H7 (cell line): ENCODE data around the gene ADGRB2. TPM values are rescaled to one million over a fixed set of nuclear protein-coding genes. Genes with fewer than 3 reads are reported as not detected.
A peak's percentile ranks its signal among the peaks of the same experiment; 100 is the strongest.

Experiments used
- DNase-seq: peaks from one replicate; pipeline ENCODE4 v3.0.0; 2012
- H3K27me3 ChIP-seq: 2 replicates; pipeline ENCODE4 v1.6.0; 2011; ENCODE audit warnings: mild to moderate bottlenecking, low read length; ENCODE audit not compliant: control insufficient read depth, insufficient read depth
- H3K36me3 ChIP-seq: replicated peaks from 2 replicates; pipeline ENCODE4 v1.5.1; 2011; ENCODE audit warnings: low read length; ENCODE audit not compliant: control insufficient read depth, insufficient read depth
- H3K4me3 ChIP-seq: 2 replicates; pipeline ENCODE4 v1.5.1; 2011; ENCODE audit warnings: low read depth, mild to moderate bottlenecking, control low read depth, low read length, moderate library complexity; ENCODE audit not compliant: insufficient read depth
- total RNA-seq: library from RNA; depleted of rRNA; stranded (reverse); fragments of >200 nt; shearing (Covaris generic); gene quantifications from 2 replicates; pipeline ENCODE4 v1.2.3, GENCODE V29; 2014

Gene ADGRB2
- total RNA-seq, 1 experiment from 2014 or later: 39.8 TPM

GRCh38 chr1:31798433-31799195, 34.5 kb upstream of the ADGRB2 start:
- no peaks in the 10 kb centered on the region for H3K36me3 ChIP-seq
- DNase-seq: peak; percentile 51
- no peak overlapping the region for H3K4me3 ChIP-seq
- no peaks in the 10 kb centered on the region for H3K27me3 ChIP-seq

GRCh38 chr1:31798086-31798432, 33.9 kb upstream of the ADGRB2 start:
- Histone ChIP-seq H3K27me3 (no peaks in the 10 kb centered on the region), H3K4me3 (no peak overlapping the region), H3K36me3 (no peaks in the 10 kb centered on the region)
- DNase-seq: no peak

GRCh38 chr1:31797216-31797615, 33.1 kb upstream of the ADGRB2 start:
- H3K4me3 ChIP-seq: no peak overlapping the region
- H3K27me3 ChIP-seq: no peaks in the 10 kb centered on the region
- DNase-seq: peak; percentile 24
- no peaks in the 10 kb centered on the region for H3K36me3 ChIP-seq

DNA sequence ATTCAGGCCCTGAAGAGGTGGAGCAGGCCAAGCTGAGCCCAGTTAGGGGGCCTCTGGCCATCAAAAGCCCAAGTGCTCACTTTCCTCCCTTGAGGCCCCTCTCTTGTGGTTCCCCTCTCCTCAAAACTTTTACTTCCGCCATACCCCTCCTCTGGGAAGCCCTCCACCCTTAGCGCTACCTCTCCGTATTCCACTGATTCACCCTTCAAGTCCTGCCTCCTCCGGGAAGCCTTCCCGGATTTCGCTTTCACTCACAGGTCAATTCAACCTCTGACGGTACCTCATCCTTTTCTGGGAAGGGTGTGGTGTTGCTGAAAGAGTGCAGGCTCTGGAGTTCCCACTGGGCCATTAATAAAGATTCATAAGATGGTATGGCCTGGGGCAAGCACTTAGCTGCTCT, 32.6 kb upstream of the ADGRB2 start:
- H3K27me3 ChIP-seq: no peaks in the 10 kb centered on the region
- peak; percentile 22 for DNase-seq
- H3K36me3 ChIP-seq: no peaks in the 10 kb centered on the region
- no peak overlapping the region for H3K4me3 ChIP-seq

DNA sequence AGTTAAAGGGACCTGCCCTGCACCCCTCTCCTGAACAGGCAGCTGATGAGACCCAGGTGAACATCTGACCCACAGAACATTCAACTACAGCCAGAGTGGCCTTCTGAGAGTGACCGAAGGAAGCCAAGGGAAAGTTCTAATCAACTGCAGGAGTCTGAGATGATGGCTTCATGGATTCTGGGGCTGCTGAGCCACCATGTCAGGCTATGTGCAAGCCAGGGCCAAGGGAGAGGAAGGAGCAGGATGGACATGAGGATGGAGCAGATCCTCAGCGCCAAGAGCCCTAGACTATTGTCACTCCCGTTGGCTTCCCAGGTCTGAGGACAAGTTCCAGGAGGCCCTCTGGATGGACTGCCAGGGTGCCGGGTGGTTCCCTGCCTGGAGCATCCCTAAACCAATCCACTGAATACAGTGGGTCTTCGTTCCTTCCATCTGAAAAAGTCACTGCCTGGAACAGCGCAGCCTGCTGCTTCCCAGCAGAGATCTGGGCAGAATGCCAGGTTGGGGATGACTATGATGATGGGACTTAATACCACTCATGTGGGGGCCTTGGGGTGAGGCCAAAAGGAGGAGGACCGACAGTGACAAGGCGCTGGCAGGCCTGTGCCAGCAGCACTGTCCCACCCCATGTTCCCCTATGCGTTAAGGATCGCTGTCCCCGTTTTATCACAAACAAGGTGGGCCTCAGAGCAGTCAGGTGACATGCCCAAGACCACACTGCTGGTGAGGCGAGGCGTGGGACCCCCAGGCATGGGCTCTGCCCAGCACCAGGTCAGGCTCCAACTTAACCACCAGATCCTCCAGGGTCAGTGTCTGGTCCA, 31.9 kb upstream of the ADGRB2 start:
- Histone ChIP-seq H3K4me3 (no peak overlapping the region), H3K36me3 (no peaks in the 10 kb centered on the region), H3K27me3 (no peaks in the 10 kb centered on the region)
- DNase-seq: peak; percentile 9

DNA sequence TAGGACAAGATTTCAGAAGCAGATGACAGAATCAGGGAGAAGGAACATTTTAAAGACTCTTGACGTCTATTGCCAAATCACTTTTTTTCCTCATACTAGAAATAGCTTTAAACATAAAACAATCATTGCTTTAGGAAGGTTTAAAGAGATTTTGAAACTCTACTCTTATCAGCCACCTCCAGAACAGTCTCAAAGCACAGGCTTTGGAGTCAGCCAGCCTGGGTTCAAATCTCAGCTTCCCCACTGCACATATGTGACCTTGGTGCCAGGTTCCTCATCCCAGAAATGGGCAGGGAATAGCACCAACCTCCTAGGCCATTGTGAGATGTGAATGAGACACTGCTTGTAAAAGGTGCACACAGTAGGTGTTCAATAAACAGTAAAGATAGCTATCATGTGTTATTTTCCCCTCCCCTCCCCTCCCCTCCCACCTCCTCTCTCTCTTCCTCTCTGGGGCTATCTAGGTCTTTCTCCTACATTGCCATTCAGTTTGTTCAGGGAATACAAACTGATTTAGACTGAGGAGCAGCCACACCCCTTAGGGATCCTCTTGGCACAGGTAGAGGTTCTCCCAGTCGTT, 31.0 kb upstream of the ADGRB2 start:
- no peaks in the 10 kb centered on the region for H3K36me3 ChIP-seq
- H3K27me3 ChIP-seq: no peaks in the 10 kb centered on the region
- no peak for DNase-seq
- H3K4me3 ChIP-seq: no peak overlapping the region

DNA sequence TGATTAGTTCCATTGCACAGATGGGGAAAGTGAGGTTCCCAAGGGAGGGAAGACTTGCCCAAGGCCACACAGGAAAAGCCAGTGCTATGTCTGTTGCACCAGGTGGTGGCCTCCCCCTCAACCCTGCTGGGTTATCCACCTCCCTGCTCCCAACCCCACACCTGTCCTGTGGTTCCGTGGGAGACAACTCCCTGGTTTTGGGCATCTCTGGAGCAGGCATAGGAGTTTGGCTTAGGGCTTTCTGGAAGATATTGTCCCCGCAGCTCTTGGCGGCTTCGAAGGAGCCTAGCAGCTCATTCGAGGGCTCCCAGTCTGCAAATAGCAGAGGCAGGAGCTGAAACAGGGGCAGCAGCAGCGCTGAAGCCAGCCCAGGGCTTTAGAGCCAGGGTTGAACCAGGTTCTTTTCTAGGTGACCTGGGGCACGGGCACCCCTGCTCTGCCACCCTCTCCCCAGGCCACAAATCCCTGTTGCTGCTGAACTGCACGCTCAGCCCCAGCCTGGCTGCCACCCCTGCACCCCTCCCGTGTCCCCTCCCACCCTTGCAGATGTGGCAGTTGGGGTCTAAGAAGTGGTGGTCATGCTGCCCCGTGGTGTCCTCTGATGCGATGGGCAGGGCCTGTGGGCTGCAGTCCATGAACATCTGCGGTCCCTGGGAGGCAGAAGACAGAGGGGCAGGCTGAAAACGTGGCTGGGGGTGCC, 29.6 kb upstream of the ADGRB2 start:
- no peaks in the 10 kb centered on the region for H3K36me3 ChIP-seq
- no peak overlapping the region for H3K4me3 ChIP-seq
- DNase-seq: no peak
- no peaks in the 10 kb centered on the region for H3K27me3 ChIP-seq

DNA sequence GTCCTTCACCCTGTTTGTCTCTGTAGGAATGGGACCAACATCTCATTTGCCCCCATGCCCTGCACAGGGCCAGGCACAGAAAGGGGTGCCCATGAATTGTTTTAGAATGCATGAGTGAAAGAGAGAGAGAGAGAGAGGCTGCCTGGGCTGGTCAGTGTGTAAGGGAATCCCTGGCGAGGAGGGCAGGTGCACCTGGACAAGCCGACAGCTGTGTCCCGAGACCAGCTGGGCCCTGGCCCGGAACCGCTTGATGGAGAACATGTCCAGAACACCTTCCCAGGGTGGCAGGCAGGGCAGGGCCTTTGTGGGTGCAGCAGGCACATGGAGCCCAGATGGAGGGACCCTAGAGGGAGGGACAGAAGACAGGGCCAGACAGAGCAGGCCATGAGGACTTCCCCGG, 28.9 kb upstream of the ADGRB2 start:
- Histone ChIP-seq H3K36me3 (no peaks in the 10 kb centered on the region), H3K27me3 (no peaks in the 10 kb centered on the region), H3K4me3 (no peak overlapping the region)
- DNase-seq: no peak

- Histone ChIP-seq H3K27me3 (no peaks in the 10 kb centered on the region), H3K36me3 (no peaks in the 10 kb centered on the region), H3K4me3 (no peak overlapping the region)
- DNase-seq: no peak
Measured at GRCh38 chr1:31792541-31792940, 28.4 kb upstream of the ADGRB2 start.

DNA sequence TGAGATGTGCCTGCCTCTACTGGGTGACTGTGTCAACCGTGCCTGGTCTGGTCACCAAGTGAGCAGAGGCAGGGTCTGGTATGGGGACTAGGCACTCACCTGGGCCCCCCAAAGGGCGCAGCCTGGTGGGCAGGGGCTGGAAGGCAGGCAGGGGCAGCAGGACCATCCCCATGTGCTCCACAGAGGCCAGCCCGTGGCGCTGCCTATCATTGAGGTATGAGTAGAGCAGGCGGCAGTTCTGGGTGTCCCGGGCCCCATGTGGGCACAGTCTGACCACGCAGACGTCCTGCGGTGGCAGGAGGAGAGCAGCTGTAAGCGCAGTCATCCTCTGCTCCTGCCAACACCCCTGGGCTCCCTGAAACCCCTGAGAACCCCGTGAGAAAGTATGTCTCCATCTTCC, 28.0 kb upstream of the ADGRB2 start:
- DNase-seq: no peak
- Histone ChIP-seq H3K4me3 (no peak overlapping the region), H3K27me3 (no peaks in the 10 kb centered on the region), H3K36me3 (no peaks in the 10 kb centered on the region)

GRCh38 chr1:31791131-31791858, 27.2 kb upstream of the ADGRB2 start:
- no peak overlapping the region for H3K4me3 ChIP-seq
- no peak for DNase-seq
- H3K27me3 ChIP-seq: no peaks in the 10 kb centered on the region
- no peaks in the 10 kb centered on the region for H3K36me3 ChIP-seq

GRCh38 chr1:31790641-31791091, 26.5 kb upstream of the ADGRB2 start:
- no peak overlapping the region for H3K4me3 ChIP-seq
- no peaks in the 10 kb centered on the region for H3K36me3 ChIP-seq
- no peak for DNase-seq
- H3K27me3 ChIP-seq: no peaks in the 10 kb centered on the region

DNA sequence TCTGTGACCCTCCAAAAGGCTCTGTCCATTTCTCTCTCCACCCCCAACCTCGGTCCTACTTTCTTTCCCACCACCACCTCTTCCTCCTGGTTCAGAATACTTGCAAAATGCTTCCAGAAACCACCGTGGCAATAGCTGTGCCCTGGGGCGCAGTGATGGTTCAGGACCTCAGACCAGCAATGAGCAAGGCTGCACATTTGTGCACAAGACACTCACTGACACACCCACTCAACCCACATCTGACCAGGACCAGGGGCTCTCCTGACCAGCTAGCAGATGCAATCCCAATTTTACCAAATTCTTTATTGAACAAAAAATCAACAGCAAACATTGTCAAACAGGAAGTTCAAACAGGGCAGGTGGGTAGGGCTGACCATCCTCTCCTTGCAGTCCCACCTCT, 26.0 kb upstream of the ADGRB2 start:
- no peak for DNase-seq
- H3K4me3 ChIP-seq: no peak overlapping the region

More for the DNA sequence above, 26.0 kb upstream of the ADGRB2 start:
- Histone ChIP-seq H3K27me3 (no peaks in the 10 kb centered on the region), H3K36me3 (no peaks in the 10 kb centered on the region)
